Inferior parietal cortex (tissue), 1 donor: Measurements from ENCODE around the gene MRFAP1.

ENCODE experiments used
- DNase-seq: peaks from one replicate; pipeline ENCODE4 v3.0.0-alpha.2; 2016; ENCODE audit errors: extremely low spot score

Gene MRFAP1

GRCh38 chr4:6689506-6689960 lies 49.0 kb downstream of the MRFAP1 start:
- no peak for DNase-seq
